Measurements from ENCODE around the gene MIB1. TPM values are rescaled to one million over a fixed set of nuclear protein-coding genes. Genes with fewer than 3 reads are reported as not detected.

MIB1 gene
- total RNA-seq, 2 experiments from 2014 or later: 13.6 to 15.3 TPM

- POLR2A ChIA-PET: no interaction called here
- intact Hi-C loops (cut with DNase I, micrococcal nuclease): no loop called here
- no peaks in the 10 kb centered on the region for H3K9me3 Mint-ChIP-seq
Measured at GRCh38 chr18:21864386-21864785, 123.8 kb downstream of the MIB1 start.

GRCh38 chr18:21865043-21865442, 124.5 kb downstream of the MIB1 start:
- Histone ChIP-seq H3K9me3 (ENCODE audit: control insufficient read depth in 1 of 2, insufficient read depth in 1 of 2, low read length in 2 of 2) (no peaks in the 10 kb centered on the region), H3K4me3 (ENCODE audit: low read length) (no peak overlapping the region), H3K4me1 (ENCODE audit: insufficient read depth, low read length) (no peaks in the 10 kb centered on the region), H3K36me3 (ENCODE audit: insufficient read depth, low read length) (peaks cover 29% of the 10 kb centered on the region), H3K27me3 (ENCODE audit: control insufficient read depth in 1 of 2, insufficient read depth in 2 of 2, low read length in 2 of 2) (no peaks in the 10 kb centered on the region), H3K27ac (ENCODE audit: low read depth in 1 of 2, low read length in 2 of 2) (no peak overlapping the region)
- Mint-ChIP-seq H3K4me1 (ENCODE audit: low read depth) (no peaks in the 10 kb centered on the region), H3K36me3 (ENCODE audit: low read depth) (peaks cover 55% of the 10 kb centered on the region), H3K27ac (no peak overlapping the region), H3K4me3 (no peak overlapping the region), H3K27me3 (no peaks in the 10 kb centered on the region), H3K9me3 (no peaks in the 10 kb centered on the region)
- intact Hi-C loops (cut with DNase I, micrococcal nuclease): no loop called here
- ATAC-seq (ENCODE audit: poor library complexity) (no peak), DNase-seq (no peak)
- TF ChIP-seq, protein P1, sequence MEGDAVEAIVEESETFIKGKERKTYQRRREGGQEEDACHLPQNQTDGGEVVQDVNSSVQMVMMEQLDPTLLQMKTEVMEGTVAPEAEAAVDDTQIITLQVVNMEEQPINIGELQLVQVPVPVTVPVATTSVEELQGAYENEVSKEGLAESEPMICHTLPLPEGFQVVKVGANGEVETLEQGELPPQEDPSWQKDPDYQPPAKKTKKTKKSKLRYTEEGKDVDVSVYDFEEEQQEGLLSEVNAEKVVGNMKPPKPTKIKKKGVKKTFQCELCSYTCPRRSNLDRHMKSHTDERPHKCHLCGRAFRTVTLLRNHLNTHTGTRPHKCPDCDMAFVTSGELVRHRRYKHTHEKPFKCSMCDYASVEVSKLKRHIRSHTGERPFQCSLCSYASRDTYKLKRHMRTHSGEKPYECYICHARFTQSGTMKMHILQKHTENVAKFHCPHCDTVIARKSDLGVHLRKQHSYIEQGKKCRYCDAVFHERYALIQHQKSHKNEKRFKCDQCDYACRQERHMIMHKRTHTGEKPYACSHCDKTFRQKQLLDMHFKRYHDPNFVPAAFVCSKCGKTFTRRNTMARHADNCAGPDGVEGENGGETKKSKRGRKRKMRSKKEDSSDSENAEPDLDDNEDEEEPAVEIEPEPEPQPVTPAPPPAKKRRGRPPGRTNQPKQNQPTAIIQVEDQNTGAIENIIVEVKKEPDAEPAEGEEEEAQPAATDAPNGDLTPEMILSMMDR (IDR thresholded peaks at IDR 0.05): no peak
- CTCF ChIA-PET: no interaction called here
- POLR2A ChIA-PET: interaction anchor here (0.7 kb wide), 1 partner anchor 174 kb away, joined by 5 read pairs; no protein-coding TSS in a partner anchor

More at GRCh38 chr18:21864386-21864785, 123.8 kb downstream of the MIB1 start:
- CTCF ChIA-PET: no interaction called here
- H3K27ac ChIP-seq (ENCODE audit: low read depth in 1 of 2, low read length in 2 of 2): no peak overlapping the region
- H3K9me3 ChIP-seq (ENCODE audit: control insufficient read depth in 1 of 2, insufficient read depth in 1 of 2, low read length in 2 of 2): no peaks in the 10 kb centered on the region
- H3K36me3 ChIP-seq (ENCODE audit: insufficient read depth, low read length): peaks cover 29% of the 10 kb centered on the region
- TF ChIP-seq, protein P1 (IDR thresholded peaks at IDR 0.05): no peak
- DNase-seq: no peak
- H3K36me3 Mint-ChIP-seq (ENCODE audit: low read depth): peaks cover 62% of the 10 kb centered on the region
- ATAC-seq (ENCODE audit: poor library complexity): no peak
- no peak overlapping the region for H3K4me3 Mint-ChIP-seq
- H3K4me1 ChIP-seq (ENCODE audit: insufficient read depth, low read length): no peaks in the 10 kb centered on the region
- H3K4me1 Mint-ChIP-seq (ENCODE audit: low read depth): no peaks in the 10 kb centered on the region
- H3K27me3 ChIP-seq (ENCODE audit: control insufficient read depth in 1 of 2, insufficient read depth in 2 of 2, low read length in 2 of 2): no peaks in the 10 kb centered on the region
- no peak overlapping the region for H3K4me3 ChIP-seq (ENCODE audit: low read length)
- H3K27ac Mint-ChIP-seq: no peak overlapping the region
- no peaks in the 10 kb centered on the region for H3K27me3 Mint-ChIP-seq

GRCh38 chr18:21868770-21869169, 128.2 kb downstream of the MIB1 start:
- H3K27ac ChIP-seq (ENCODE audit: low read depth in 1 of 2, low read length in 2 of 2): no peak overlapping the region
- Mint-ChIP-seq H3K27me3 (no peaks in the 10 kb centered on the region), H3K4me1 (ENCODE audit: low read depth) (no peaks in the 10 kb centered on the region), H3K36me3 (ENCODE audit: low read depth) (peaks cover 27% of the 10 kb centered on the region), H3K9me3 (peaks cover under 1% of the 10 kb centered on the region), H3K27ac (no peak overlapping the region), H3K4me3 (no peak overlapping the region)
- no peaks in the 10 kb centered on the region for H3K27me3 ChIP-seq (ENCODE audit: control insufficient read depth in 1 of 2, insufficient read depth in 2 of 2, low read length in 2 of 2)
- CTCF ChIA-PET: interaction anchor here (0.6 kb wide), 1 partner anchor 195 kb away, joined by 3 read pairs; no protein-coding TSS in a partner anchor
- DNase-seq: no peak
- intact Hi-C loops (cut with DNase I, micrococcal nuclease): no loop called here
- H3K4me3 ChIP-seq (ENCODE audit: low read length): no peak overlapping the region
- no peaks in the 10 kb centered on the region for H3K4me1 ChIP-seq (ENCODE audit: insufficient read depth, low read length)
- TF ChIP-seq, protein P1 (IDR thresholded peaks at IDR 0.05): no peak
- H3K36me3 ChIP-seq (ENCODE audit: insufficient read depth, low read length): peaks cover 14% of the 10 kb centered on the region
- no peaks in the 10 kb centered on the region for H3K9me3 ChIP-seq (ENCODE audit: control insufficient read depth in 1 of 2, insufficient read depth in 1 of 2, low read length in 2 of 2)
- ATAC-seq (ENCODE audit: poor library complexity): no peak
- POLR2A ChIA-PET: no interaction called here
